ENCODE data around the gene AGAP1.

- TF ChIP-seq EP300 (IDR thresholded peaks at IDR 0.05): no peak
- TF ChIP-seq POLR2A (IDR thresholded peaks at IDR 0.05): no peak
Observed at GRCh38 chr2:235999011-235999410, 505.2 kb downstream of the AGAP1 start.

All from sigmoid colon (tissue), 4 donors.